HepG2 (cell line): ENCODE data around the gene FANCG. TPM values are rescaled to one million over a fixed set of nuclear protein-coding genes. Genes with fewer than 3 reads are reported as not detected.

Experiments
- AHR ChIP-seq: IDR thresholded peaks from 2 replicates; pipeline ENCODE4 v1.6.1; 2018; ENCODE audit warnings: missing genetic modification reagents, missing compliant biosample characterization
- CBX5 ChIP-seq: sonication (generic); formaldehyde crosslinking; IDR thresholded peaks from 2 replicates; pipeline ENCODE4 v1.4.0; 2020; ENCODE audit warnings: missing genetic modification reagents, borderline replicate concordance
- HHEX ChIP-seq: IDR thresholded peaks from 2 replicates; pipeline ENCODE4 v1.6.1; 2016; ENCODE audit warnings: control low read depth
- KDM4B ChIP-seq: sonication (generic); formaldehyde crosslinking; IDR thresholded peaks from 2 replicates; pipeline ENCODE4 v1.4.0; 2020; ENCODE audit warnings: missing genetic modification reagents
- KDM6A ChIP-seq: IDR thresholded peaks from 2 replicates; pipeline ENCODE4 v1.6.1; 2016; ENCODE audit warnings: low read depth
- NCOA1 ChIP-seq: sonication (generic); formaldehyde crosslinking; IDR thresholded peaks from 2 replicates; pipeline ENCODE4 v1.9.0; 2021; ENCODE audit warnings: missing genetic modification reagents
- PHF5A ChIP-seq: IDR thresholded peaks from one replicate; pipeline ENCODE4 v1.6.1; 2018; ENCODE audit warnings: low read depth, missing genetic modification reagents; ENCODE audit not compliant: unreplicated experiment
- ZNF556 ChIP-seq: sonication (generic); formaldehyde crosslinking; IDR thresholded peaks from 2 replicates; pipeline ENCODE4 v1.4.0; 2020; ENCODE audit warnings: mild to moderate bottlenecking, missing genetic modification reagents, borderline replicate concordance
- ZNF619 ChIP-seq: sonication (generic); formaldehyde crosslinking; IDR thresholded peaks from 2 replicates; pipeline ENCODE4 v1.4.0; 2020; ENCODE audit warnings: mild to moderate bottlenecking, missing genetic modification reagents
- ZSCAN12 ChIP-seq: sonication (generic); formaldehyde crosslinking; IDR thresholded peaks from 2 replicates; pipeline ENCODE4 v1.9.0; 2021; ENCODE audit warnings: mild to moderate bottlenecking, missing genetic modification reagents
- polyA plus RNA-seq, 8 experiments: library from polyadenylated mRNA; depleted of rRNA in 3 of 8; stranded (reverse) in 7 of 8; unstranded in 1 of 8; fragments of >200 nt; fragmentation: Illumina TruSeq in 4 of 8; extraction: Trizol in 4 of 8; gene quantifications; 2 replicates each; pipeline versions ENCODE4 v1.2.1 to v1.2.3, GENCODE V29; 2011 to 2016; ENCODE audit warnings: low read depth in 4 of 8, missing spikeins in 1 of 8, mixed read lengths in 1 of 8; ENCODE audit not compliant: insufficient read depth in 1 of 8
- total RNA-seq, 5 experiments: library from RNA; depleted of rRNA; stranded (reverse); fragments of >200 nt; fragmentation: Illumina TruSeq; extraction: Trizol; gene quantifications; 2 replicates each; pipeline ENCODE4 v1.2.3, GENCODE V29; 2016; ENCODE audit warnings: low read depth in 1 of 5
- TF ChIP-seq, protein P1 (sequence below): IDR thresholded peaks from 2 replicates; pipeline ENCODE4 v1.6.1; 2016; ENCODE audit warnings: low read depth, missing genetic modification reagents, missing compliant biosample characterization
- TF ChIP-seq, protein P2 (sequence below): sonication (generic); formaldehyde crosslinking; IDR thresholded peaks from 2 replicates; pipeline ENCODE4 v1.4.0; 2020; ENCODE audit warnings: mild to moderate bottlenecking, missing genetic modification reagents
- TF ChIP-seq, protein P3 (sequence below): sonication (generic); formaldehyde crosslinking; IDR thresholded peaks from 2 replicates; pipeline ENCODE4 v1.5.1; 2020; ENCODE audit warnings: mild to moderate bottlenecking, missing genetic modification reagents, moderate library complexity
- TF ChIP-seq, protein P4 (sequence below): sonication (generic); formaldehyde crosslinking; IDR thresholded peaks from 2 replicates; pipeline ENCODE4 v1.4.0; 2020; ENCODE audit warnings: missing genetic modification reagents, borderline replicate concordance

The FANCG gene
- total and polyA plus RNA-seq, 2 of the 13 experiments (the other 11 are each of a cell fraction or from before 2014, with no cell fraction given), result 14.4 to 45.1 TPM

DNA sequence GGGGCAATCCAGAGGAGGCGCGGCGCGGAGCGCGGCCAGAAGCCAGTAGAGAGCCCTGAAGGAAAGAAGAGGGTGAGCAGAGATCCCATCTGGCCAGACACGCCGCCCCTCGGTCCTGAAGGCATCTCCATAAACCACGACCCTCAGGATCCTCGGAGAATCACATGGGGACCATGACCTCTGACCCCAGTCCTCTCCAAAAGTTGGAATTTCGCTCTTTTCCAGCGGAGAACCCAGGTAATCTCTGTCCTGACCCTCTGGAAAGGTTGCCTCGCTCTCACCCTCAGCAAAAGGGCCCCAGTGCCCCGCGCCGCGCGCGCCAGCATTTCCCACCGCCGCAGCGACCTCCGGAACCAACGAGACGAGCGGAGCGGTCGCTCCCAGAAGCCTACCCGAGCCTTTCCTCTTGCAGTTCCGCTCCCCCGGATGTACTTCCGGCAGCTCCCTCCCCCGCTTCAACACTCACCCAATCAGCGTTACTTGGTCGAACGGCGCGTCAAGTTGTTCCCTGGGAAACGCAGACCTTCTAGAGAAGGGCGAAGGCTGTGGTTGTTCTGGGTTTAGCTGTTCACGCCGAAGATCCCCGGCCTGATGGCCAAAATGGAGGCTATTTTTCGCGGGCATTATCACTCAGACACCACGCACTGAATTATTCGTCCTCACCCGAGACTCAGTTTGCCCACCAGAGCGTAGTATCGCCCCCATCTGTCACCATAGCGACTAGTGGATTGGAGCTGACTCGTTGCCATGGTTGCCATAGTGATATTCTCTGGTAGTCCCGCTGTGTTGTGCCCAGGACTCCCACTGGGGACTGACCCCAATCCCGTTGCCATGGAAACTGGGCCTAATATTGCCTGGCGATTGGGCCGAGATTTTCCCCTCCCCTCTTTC, 23.3 kb upstream of the FANCG start, which contains the start of gene STOML2 (continued):
- TF ChIP-seq CBX5 (CRISPR knock-in tag) (peak; percentile 96), AHR (CRISPR knock-in tag) (0 out of 2 replicates have a peak, but pooled peaks have one; percentile 66), NCOA1 (no peak), PHF5A (CRISPR knock-in tag) (peak; percentile 74), ZSCAN12 (CRISPR knock-in tag) (no peak), HHEX (no peak), KDM4B (CRISPR knock-in tag) (no peak), ZNF556 (CRISPR knock-in tag) (no peak; the same call in 1 of the 2 replicates), KDM6A (CRISPR knock-in tag) (no peak), ZNF619 (CRISPR knock-in tag) (no peak)
- TF ChIP-seq, protein P1, sequence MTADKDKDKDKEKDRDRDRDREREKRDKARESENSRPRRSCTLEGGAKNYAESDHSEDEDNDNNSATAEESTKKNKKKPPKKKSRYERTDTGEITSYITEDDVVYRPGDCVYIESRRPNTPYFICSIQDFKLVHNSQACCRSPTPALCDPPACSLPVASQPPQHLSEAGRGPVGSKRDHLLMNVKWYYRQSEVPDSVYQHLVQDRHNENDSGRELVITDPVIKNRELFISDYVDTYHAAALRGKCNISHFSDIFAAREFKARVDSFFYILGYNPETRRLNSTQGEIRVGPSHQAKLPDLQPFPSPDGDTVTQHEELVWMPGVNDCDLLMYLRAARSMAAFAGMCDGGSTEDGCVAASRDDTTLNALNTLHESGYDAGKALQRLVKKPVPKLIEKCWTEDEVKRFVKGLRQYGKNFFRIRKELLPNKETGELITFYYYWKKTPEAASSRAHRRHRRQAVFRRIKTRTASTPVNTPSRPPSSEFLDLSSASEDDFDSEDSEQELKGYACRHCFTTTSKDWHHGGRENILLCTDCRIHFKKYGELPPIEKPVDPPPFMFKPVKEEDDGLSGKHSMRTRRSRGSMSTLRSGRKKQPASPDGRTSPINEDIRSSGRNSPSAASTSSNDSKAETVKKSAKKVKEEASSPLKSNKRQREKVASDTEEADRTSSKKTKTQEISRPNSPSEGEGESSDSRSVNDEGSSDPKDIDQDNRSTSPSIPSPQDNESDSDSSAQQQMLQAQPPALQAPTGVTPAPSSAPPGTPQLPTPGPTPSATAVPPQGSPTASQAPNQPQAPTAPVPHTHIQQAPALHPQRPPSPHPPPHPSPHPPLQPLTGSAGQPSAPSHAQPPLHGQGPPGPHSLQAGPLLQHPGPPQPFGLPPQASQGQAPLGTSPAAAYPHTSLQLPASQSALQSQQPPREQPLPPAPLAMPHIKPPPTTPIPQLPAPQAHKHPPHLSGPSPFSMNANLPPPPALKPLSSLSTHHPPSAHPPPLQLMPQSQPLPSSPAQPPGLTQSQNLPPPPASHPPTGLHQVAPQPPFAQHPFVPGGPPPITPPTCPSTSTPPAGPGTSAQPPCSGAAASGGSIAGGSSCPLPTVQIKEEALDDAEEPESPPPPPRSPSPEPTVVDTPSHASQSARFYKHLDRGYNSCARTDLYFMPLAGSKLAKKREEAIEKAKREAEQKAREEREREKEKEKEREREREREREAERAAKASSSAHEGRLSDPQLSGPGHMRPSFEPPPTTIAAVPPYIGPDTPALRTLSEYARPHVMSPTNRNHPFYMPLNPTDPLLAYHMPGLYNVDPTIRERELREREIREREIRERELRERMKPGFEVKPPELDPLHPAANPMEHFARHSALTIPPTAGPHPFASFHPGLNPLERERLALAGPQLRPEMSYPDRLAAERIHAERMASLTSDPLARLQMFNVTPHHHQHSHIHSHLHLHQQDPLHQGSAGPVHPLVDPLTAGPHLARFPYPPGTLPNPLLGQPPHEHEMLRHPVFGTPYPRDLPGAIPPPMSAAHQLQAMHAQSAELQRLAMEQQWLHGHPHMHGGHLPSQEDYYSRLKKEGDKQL (CRISPR knock-in tag), result 0 out of 2 replicates have a peak, but pooled peaks have one; percentile 27
- TF ChIP-seq, protein P2, sequence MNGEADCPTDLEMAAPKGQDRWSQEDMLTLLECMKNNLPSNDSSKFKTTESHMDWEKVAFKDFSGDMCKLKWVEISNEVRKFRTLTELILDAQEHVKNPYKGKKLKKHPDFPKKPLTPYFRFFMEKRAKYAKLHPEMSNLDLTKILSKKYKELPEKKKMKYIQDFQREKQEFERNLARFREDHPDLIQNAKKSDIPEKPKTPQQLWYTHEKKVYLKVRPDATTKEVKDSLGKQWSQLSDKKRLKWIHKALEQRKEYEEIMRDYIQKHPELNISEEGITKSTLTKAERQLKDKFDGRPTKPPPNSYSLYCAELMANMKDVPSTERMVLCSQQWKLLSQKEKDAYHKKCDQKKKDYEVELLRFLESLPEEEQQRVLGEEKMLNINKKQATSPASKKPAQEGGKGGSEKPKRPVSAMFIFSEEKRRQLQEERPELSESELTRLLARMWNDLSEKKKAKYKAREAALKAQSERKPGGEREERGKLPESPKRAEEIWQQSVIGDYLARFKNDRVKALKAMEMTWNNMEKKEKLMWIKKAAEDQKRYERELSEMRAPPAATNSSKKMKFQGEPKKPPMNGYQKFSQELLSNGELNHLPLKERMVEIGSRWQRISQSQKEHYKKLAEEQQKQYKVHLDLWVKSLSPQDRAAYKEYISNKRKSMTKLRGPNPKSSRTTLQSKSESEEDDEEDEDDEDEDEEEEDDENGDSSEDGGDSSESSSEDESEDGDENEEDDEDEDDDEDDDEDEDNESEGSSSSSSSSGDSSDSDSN, result peak; percentile 91
- TF ChIP-seq, protein P3, sequence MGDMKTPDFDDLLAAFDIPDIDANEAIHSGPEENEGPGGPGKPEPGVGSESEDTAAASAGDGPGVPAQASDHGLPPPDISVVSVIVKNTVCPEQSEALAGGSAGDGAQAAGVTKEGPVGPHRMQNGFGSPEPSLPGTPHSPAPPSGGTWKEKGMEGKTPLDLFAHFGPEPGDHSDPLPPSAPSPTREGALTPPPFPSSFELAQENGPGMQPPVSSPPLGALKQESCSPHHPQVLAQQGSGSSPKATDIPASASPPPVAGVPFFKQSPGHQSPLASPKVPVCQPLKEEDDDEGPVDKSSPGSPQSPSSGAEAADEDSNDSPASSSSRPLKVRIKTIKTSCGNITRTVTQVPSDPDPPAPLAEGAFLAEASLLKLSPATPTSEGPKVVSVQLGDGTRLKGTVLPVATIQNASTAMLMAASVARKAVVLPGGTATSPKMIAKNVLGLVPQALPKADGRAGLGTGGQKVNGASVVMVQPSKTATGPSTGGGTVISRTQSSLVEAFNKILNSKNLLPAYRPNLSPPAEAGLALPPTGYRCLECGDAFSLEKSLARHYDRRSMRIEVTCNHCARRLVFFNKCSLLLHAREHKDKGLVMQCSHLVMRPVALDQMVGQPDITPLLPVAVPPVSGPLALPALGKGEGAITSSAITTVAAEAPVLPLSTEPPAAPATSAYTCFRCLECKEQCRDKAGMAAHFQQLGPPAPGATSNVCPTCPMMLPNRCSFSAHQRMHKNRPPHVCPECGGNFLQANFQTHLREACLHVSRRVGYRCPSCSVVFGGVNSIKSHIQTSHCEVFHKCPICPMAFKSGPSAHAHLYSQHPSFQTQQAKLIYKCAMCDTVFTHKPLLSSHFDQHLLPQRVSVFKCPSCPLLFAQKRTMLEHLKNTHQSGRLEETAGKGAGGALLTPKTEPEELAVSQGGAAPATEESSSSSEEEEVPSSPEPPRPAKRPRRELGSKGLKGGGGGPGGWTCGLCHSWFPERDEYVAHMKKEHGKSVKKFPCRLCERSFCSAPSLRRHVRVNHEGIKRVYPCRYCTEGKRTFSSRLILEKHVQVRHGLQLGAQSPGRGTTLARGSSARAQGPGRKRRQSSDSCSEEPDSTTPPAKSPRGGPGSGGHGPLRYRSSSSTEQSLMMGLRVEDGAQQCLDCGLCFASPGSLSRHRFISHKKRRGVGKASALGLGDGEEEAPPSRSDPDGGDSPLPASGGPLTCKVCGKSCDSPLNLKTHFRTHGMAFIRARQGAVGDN (CRISPR knock-in tag), result peak; percentile 95
- TF ChIP-seq, protein P4, sequence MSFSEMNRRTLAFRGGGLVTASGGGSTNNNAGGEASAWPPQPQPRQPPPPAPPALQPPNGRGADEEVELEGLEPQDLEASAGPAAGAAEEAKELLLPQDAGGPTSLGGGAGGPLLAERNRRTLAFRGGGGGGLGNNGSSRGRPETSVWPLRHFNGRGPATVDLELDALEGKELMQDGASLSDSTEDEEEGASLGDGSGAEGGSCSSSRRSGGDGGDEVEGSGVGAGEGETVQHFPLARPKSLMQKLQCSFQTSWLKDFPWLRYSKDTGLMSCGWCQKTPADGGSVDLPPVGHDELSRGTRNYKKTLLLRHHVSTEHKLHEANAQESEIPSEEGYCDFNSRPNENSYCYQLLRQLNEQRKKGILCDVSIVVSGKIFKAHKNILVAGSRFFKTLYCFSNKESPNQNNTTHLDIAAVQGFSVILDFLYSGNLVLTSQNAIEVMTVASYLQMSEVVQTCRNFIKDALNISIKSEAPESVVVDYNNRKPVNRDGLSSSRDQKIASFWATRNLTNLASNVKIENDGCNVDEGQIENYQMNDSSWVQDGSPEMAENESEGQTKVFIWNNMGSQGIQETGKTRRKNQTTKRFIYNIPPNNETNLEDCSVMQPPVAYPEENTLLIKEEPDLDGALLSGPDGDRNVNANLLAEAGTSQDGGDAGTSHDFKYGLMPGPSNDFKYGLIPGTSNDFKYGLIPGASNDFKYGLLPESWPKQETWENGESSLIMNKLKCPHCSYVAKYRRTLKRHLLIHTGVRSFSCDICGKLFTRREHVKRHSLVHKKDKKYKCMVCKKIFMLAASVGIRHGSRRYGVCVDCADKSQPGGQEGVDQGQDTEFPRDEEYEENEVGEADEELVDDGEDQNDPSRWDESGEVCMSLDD (CRISPR knock-in tag), result no peak
